ENCODE results near the gene ZFP62. TPM values are rescaled to one million over a fixed set of nuclear protein-coding genes. Genes with fewer than 3 reads are reported as not detected.

The ZFP62 gene
- total and polyA plus RNA-seq, 9 donors, result 22.7 to 47.8 (median 33.8) TPM

DNA sequence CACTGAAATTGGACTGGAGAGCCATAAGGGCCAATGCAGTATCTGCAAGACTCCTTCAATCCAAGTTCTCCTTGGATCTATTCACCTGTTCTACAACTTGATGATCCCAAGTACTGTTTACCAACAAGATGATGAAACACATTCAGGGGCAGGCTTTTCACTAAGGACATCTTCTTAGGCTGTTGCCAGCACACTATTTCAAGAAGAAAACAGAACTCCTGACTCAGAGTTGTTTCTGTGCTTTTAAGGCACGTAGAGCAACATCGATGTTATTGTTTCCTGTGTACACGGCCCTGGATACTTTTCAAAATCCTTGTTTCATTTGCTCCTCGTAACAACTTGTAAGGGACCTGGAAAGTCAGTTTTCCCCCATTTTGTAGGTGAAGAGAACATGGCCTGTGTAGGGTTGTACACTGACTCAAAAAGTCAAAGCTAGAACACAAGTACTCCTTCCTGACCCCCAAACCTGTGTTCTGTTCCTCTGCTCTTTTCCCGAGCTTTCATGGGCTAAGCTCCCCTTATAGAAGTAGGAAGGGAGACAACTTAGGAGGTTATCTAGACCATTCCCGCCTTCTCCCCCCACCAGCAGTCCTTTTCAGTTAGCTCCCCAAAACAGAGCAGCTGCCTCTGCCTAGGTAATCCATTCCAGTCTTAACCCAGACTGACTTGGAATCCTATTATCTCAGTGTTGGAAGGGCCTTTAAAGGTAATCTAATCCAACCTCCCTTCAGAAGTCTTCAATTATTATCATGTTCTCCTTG lies 53.2 kb downstream of the ZFP62 start:
- Histone ChIP-seq H3K4me1 (ENCODE audit: insufficient read depth) (peaks cover 30% of the 10 kb centered on the region), H3K4me3 (peak overlapping the region; percentile 5), H3K9me3 (no peaks in the 10 kb centered on the region), H3K27me3 (no peaks in the 10 kb centered on the region), H3K36me3 (no peaks in the 10 kb centered on the region), H3K27ac (peak overlapping the region; percentile 53 to 98)
- TF ChIP-seq POLR2A (IDR thresholded peaks at IDR 0.05), result no peak
- TF ChIP-seq CTCF (IDR thresholded peaks at IDR 0.05), result no peak
- no peak for TF ChIP-seq EP300 (IDR thresholded peaks at IDR 0.05)
- peak in 2 of 5 donors; percentile 6 to 14 for DNase-seq
- intact Hi-C loops (cut with DNase I), result no loop called here
- WGBS, 3 donors, result 15 to 18% (median 15%) methylated on average over 6 of the region's 6 CpGs

DNA sequence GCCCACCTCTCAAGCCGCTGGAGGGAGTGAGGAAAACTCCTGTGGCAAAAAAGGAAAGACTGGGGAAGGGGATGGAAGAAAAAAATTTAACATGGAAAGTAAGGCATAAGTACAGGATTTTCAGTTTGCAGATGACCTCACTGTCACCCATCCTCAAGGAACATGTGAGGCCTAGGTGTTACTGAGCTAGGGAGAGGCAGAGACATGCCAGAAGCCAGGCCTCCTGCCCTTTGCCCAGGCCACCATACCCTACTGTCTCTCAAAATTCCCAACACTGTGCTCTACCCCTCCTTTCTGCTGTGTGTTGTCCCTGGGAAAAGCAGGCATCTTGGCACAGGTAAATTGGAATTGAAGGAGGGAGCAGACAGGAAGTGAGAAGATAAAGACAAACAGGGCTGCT lies 54.0 kb downstream of the ZFP62 start:
- H3K36me3 ChIP-seq, result no peaks in the 10 kb centered on the region
- TF ChIP-seq CTCF (IDR thresholded peaks at IDR 0.05) (no peak), EP300 (IDR thresholded peaks at IDR 0.05) (no peak), POLR2A (IDR thresholded peaks at IDR 0.05) (no peak)
- intact Hi-C loops (cut with DNase I), result no loop called here
- WGBS, 3 donors, result 58 to 61% (median 60%) methylated on average over 1 of the region's 1 CpG
- H3K27ac ChIP-seq, result peak overlapping the region; percentile 53 to 98
- DNase-seq, result peak in 1 of 5 donors; percentile 13
- H3K9me3 ChIP-seq, result no peaks in the 10 kb centered on the region
- H3K4me3 ChIP-seq, result no peak overlapping the region
- no peaks in the 10 kb centered on the region for H3K27me3 ChIP-seq
- H3K4me1 ChIP-seq (ENCODE audit: insufficient read depth), result peaks cover 30% of the 10 kb centered on the region

DNA sequence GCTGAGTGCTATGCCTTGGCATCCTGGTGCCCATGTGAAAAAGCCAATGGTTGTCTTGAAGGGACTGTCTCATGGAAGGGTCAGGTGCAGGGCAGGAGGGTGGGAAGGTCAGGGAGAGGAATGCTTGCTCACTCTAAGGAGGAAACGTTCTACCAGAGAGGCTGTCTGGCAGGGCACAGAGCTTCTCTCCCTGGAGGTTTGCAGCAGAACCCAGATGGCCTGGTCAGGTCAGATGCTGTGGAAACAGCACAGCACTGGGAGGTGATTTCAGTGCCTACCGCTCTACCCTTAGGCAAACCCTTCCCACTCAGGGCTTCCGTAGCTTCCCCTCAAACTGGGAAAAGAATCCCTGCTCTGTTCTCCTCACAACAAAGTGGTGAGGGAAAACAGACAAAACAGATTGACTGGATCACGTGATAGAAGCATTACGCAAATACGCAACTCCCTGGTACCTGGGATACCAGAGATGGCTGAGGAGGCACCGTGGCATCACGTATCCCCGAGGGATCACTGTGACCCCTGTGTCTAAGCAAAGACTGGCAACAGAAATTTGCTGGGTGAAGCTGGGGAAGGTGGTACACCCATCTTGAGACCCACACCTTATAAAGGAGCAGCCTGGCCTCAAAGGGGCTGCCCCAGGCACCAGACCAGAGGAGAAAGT lies 54.6 kb downstream of the ZFP62 start:
- Histone ChIP-seq H3K9me3 (no peaks in the 10 kb centered on the region), H3K27me3 (no peaks in the 10 kb centered on the region), H3K27ac (peak overlapping the region; percentile 53 to 98), H3K36me3 (no peaks in the 10 kb centered on the region), H3K4me3 (no peak overlapping the region), H3K4me1 (ENCODE audit: insufficient read depth) (peaks cover 32% of the 10 kb centered on the region)
- intact Hi-C loops (cut with DNase I), result no loop called here
- WGBS, 3 donors, result 57 to 75% (median 62%) methylated on average over 9 of the region's 9 CpGs
- DNase-seq, result peak in 3 of 5 donors; percentile 18 to 26 (median 21)
- TF ChIP-seq POLR2A (IDR thresholded peaks at IDR 0.05) (no peak), CTCF (IDR thresholded peaks at IDR 0.05) (no peak), EP300 (IDR thresholded peaks at IDR 0.05) (no peak)

DNA sequence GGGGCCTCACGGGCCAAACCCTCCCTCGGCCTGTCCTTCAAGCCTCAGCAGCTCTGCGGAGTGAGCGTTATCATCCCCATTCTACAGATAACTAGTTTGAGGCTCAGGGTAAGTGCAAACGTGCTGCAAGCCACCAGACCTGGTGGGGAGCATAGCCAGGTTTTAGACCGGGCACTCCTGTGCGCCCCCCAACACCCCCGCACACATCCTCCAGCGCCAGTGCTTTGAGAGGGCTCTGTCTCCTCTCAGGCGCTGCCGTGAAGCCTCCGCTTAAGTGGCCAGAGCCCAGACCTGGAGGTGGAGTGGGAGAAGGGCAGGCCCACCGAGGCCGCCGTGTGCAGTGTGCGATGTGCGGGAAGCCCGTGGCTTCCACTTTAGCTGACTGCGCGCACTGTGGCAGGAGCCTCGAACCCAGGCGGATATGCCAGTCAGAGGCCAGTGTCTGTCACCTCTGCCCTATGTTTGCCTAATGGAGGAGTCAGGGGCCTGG lies 56.9 kb downstream of the ZFP62 start:
- Histone ChIP-seq H3K36me3 (no peaks in the 10 kb centered on the region), H3K27ac (peak overlapping the region; percentile 97 to 99), H3K9me3 (no peaks in the 10 kb centered on the region), H3K4me1 (ENCODE audit: insufficient read depth) (peaks cover 40% of the 10 kb centered on the region), H3K4me3 (no peak overlapping the region), H3K27me3 (no peaks in the 10 kb centered on the region)
- WGBS, 3 donors, result 69 to 81% (median 74%) methylated on average over 22 of the region's 22 CpGs
- DNase-seq, result peak in 1 of 5 donors; percentile 35
- intact Hi-C loops (cut with DNase I), result loop anchor here in 1 of 4 donors (5.0 kb wide), 1 partner anchor 58 kb away; the partner anchor contains the start of gene ZFP62
- TF ChIP-seq CTCF (IDR thresholded peaks at IDR 0.05) (no peak), POLR2A (IDR thresholded peaks at IDR 0.05) (no peak), EP300 (IDR thresholded peaks at IDR 0.05) (no peak)

Data from ovary (tissue), 9 donors.